Measurements from ENCODE around the gene PTPRC. TPM values are rescaled to one million over a fixed set of nuclear protein-coding genes. Genes with fewer than 3 reads are reported as not detected.

The PTPRC gene
- total and polyA plus RNA-seq, 8 donors: 0.59 to 20.5 (median 2.7) TPM

- no peak overlapping the region for H3K4me3 ChIP-seq
- TF ChIP-seq CTCF (IDR thresholded peaks at IDR 0.05): no peak
- ATAC-seq (no peak), DNase-seq (no peak), FAIRE-seq (no peak)
- no peaks in the 10 kb centered on the region for H3K36me3 ChIP-seq
- no peaks in the 10 kb centered on the region for H3K9me3 ChIP-seq
- H3K4me1 ChIP-seq: no peaks in the 10 kb centered on the region
- WGBS, 2 donors: 68 to 85% methylated on average over 1 of the region's 1 CpG
- H3K27ac ChIP-seq: no peak overlapping the region
- no peaks in the 10 kb centered on the region for H3K27me3 ChIP-seq
- intact Hi-C loops (cut with DNase I): no loop called here
These were observed 33.9 kb upstream of the PTPRC start for GRCh38 chr1:198604975-198605374.

GRCh38 chr1:198605406-198605805, 33.4 kb upstream of the PTPRC start:
- Histone ChIP-seq H3K36me3 (no peaks in the 10 kb centered on the region), H3K27me3 (no peaks in the 10 kb centered on the region), H3K9me3 (no peaks in the 10 kb centered on the region), H3K4me1 (no peaks in the 10 kb centered on the region), H3K27ac (no peak overlapping the region), H3K4me3 (no peak overlapping the region)
- FAIRE-seq (no peak), DNase-seq (no peak), ATAC-seq (no peak)
- intact Hi-C loops (cut with DNase I): no loop called here
- WGBS, 2 donors: 73 to 83% methylated on average over 4 of the region's 4 CpGs
- TF ChIP-seq CTCF (IDR thresholded peaks at IDR 0.05): no peak

- Histone ChIP-seq H3K4me3 (no peak overlapping the region), H3K27me3 (no peaks in the 10 kb centered on the region), H3K27ac (no peak overlapping the region), H3K9me3 (no peaks in the 10 kb centered on the region), H3K36me3 (no peaks in the 10 kb centered on the region), H3K4me1 (no peaks in the 10 kb centered on the region)
- 62 to 63% methylated on average over 3 of the region's 3 CpGs for WGBS, 2 donors
- ATAC-seq (no peak), DNase-seq (no peak), FAIRE-seq (no peak)
- no peak for TF ChIP-seq CTCF (IDR thresholded peaks at IDR 0.05)
- intact Hi-C loops (cut with DNase I): no loop called here
These were observed 32.8 kb upstream of the PTPRC start for GRCh38 chr1:198606020-198606438.

- no peak for FAIRE-seq
- intact Hi-C loops (cut with DNase I): no loop called here
These were observed 31.1 kb upstream of the PTPRC start for GRCh38 chr1:198607714-198608113.

GRCh38 chr1:198610362-198610761, 28.5 kb upstream of the PTPRC start:
- intact Hi-C loops (cut with DNase I): no loop called here
- no peaks in the 10 kb centered on the region for H3K9me3 ChIP-seq
- no peak overlapping the region for H3K27ac ChIP-seq
- no peak for DNase-seq
- no peaks in the 10 kb centered on the region for H3K27me3 ChIP-seq
- H3K4me1 ChIP-seq: no peaks in the 10 kb centered on the region
- no peak overlapping the region for H3K4me3 ChIP-seq
- H3K36me3 ChIP-seq: no peaks in the 10 kb centered on the region
- no peak for FAIRE-seq
- no peak for TF ChIP-seq CTCF (IDR thresholded peaks at IDR 0.05)
- 53 to 59% methylated on average over 1 of the region's 1 CpG for WGBS, 2 donors
- ATAC-seq: no peak

More at GRCh38 chr1:198607714-198608113, 31.1 kb upstream of the PTPRC start:
- Histone ChIP-seq H3K4me3 (no peak overlapping the region), H3K9me3 (no peaks in the 10 kb centered on the region), H3K27me3 (no peaks in the 10 kb centered on the region), H3K27ac (no peak overlapping the region), H3K4me1 (no peaks in the 10 kb centered on the region), H3K36me3 (no peaks in the 10 kb centered on the region)
- DNase-seq (no peak), ATAC-seq (no peak)
- no peak for TF ChIP-seq CTCF (IDR thresholded peaks at IDR 0.05)
- WGBS, 2 donors: 54 to 56% methylated on average over 2 of the region's 2 CpGs
